ENCODE results near the gene COX6A1.

DNA sequence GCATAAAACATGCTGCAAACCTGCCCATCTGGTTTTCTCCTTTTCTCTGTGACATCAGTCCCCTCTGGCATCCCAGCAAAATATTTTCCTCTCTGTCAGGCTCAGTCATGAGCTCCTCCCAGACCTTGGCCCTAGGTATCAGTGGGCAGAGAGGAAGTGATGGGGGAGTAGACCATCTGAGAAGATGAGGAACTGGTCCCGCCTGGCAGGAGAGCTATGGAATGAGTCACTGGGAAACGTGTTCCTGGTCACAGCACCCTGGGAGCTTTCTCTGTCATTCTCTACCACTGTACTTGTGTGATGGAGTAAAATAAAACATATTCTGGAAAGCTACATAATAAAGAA, 36.7 kb downstream of the COX6A1 start:
- TF ChIP-seq EZH2 (IDR thresholded peaks at IDR 0.05; ENCODE audit: low read length, unreplicated experiment) (no peak), EZH2phosphoT487 (IDR thresholded peaks at IDR 0.05; ENCODE audit: borderline replicate concordance, low read length) (no peak)
- TF ChIP-seq, protein P1, sequence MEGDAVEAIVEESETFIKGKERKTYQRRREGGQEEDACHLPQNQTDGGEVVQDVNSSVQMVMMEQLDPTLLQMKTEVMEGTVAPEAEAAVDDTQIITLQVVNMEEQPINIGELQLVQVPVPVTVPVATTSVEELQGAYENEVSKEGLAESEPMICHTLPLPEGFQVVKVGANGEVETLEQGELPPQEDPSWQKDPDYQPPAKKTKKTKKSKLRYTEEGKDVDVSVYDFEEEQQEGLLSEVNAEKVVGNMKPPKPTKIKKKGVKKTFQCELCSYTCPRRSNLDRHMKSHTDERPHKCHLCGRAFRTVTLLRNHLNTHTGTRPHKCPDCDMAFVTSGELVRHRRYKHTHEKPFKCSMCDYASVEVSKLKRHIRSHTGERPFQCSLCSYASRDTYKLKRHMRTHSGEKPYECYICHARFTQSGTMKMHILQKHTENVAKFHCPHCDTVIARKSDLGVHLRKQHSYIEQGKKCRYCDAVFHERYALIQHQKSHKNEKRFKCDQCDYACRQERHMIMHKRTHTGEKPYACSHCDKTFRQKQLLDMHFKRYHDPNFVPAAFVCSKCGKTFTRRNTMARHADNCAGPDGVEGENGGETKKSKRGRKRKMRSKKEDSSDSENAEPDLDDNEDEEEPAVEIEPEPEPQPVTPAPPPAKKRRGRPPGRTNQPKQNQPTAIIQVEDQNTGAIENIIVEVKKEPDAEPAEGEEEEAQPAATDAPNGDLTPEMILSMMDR (conservative IDR thresholded peaks at IDR 0.05; ENCODE audit: low read depth, low read length) = no peak

Measured in PC-3 (cell line).